T-helper 2 cell treated with Interferon-gamma antibody and Interleukin-4, amounts not matched to agents 5 μg/mL and 100 μg/mL, for 36 hours (primary cell): Measurements from ENCODE around the gene CTDSPL.

Experiments used
- DNase-seq: peaks from one replicate; pipeline ENCODE4 v3.0.0; 2021; ENCODE audit warnings: low spot score
- H3K27ac Mint-ChIP-seq: one replicate; pipeline ENCODE4 v1.8.0; 2021; ENCODE audit warnings: mild to moderate bottlenecking, mixed read lengths
- H3K27me3 Mint-ChIP-seq: one replicate; pipeline ENCODE4 v1.8.0; 2021; ENCODE audit warnings: low read depth, mixed read lengths
- H3K36me3 Mint-ChIP-seq: one replicate; pipeline ENCODE4 v1.8.0; 2021; ENCODE audit warnings: low read depth, mixed read lengths
- H3K4me1 Mint-ChIP-seq: one replicate; pipeline ENCODE4 v1.8.0; 2021; ENCODE audit warnings: low read depth, mixed read lengths
- H3K4me3 Mint-ChIP-seq: one replicate; pipeline ENCODE4 v1.8.0; 2022; ENCODE audit warnings: mild to moderate bottlenecking, moderate library complexity, mixed read lengths
- H3K9me3 Mint-ChIP-seq: one replicate; pipeline ENCODE4 v1.8.0; 2021; ENCODE audit warnings: mixed read lengths

The CTDSPL gene

DNA sequence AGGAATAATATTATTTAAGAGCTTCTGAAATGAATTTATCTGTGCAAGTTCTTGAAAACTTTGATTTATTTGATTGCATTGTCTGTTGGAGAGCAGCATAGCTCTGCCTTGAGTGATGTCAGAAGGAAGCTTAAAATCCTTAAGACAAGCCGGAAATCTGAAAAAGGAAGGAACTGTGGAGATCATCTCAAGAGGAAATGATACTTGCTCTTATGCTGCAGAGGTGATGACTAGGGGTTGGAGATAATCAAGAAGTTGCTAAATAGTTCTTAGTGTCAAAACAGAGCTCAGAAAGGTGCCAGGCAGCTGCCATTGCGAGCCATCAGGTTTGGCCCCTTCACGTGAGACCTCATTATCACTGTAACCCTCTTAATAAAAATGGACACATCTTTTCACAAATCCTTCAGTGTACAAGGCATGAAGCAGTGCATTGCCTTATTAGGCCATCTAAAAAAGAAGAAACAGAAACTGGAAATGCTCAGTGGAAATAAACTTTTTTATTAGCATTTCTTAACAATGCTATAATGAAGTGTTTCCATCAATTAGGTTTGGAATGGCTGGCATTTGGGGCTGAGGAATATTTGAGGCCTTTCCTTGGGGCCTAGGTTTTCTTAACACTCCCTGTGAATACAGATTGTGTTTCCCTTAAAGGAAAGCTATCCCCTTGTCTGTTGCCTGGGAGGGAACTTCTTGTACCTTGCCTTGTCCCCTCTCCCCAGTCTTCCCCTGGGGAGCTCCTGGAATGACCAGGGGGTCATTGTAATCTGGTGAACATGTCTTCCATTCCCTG is 94.4 kb downstream of the CTDSPL start:
- Mint-ChIP-seq H3K9me3 (peaks cover 4% of the 10 kb centered on the region), H3K36me3 (peaks cover 8% of the 10 kb centered on the region), H3K27ac (peak overlapping the region; percentile 71), H3K4me1 (peaks cover 23% of the 10 kb centered on the region), H3K4me3 (peak overlapping the region; percentile 51), H3K27me3 (no peaks in the 10 kb centered on the region)
- DNase-seq: no peak

- Mint-ChIP-seq H3K4me3 (peak overlapping the region; percentile 65), H3K9me3 (peaks cover 4% of the 10 kb centered on the region), H3K4me1 (peaks cover 23% of the 10 kb centered on the region), H3K27me3 (no peaks in the 10 kb centered on the region), H3K27ac (peak overlapping the region; percentile 86), H3K36me3 (peaks cover 5% of the 10 kb centered on the region)
- no peak for DNase-seq
Observed at GRCh38 chr3:37956723-37957538, 95.3 kb downstream of the CTDSPL start.

- Mint-ChIP-seq H3K27ac (peak overlapping the region; percentile 86), H3K36me3 (peaks cover 2% of the 10 kb centered on the region), H3K27me3 (no peaks in the 10 kb centered on the region), H3K4me3 (peak overlapping the region; percentile 65), H3K9me3 (peaks cover under 1% of the 10 kb centered on the region), H3K4me1 (peaks cover 22% of the 10 kb centered on the region)
- DNase-seq: no peak
Observed at GRCh38 chr3:37957539-37957936, 95.9 kb downstream of the CTDSPL start.

GRCh38 chr3:37961622-37962431 is 100.1 kb downstream of the CTDSPL start:
- Mint-ChIP-seq H3K9me3 (no peaks in the 10 kb centered on the region), H3K27me3 (no peaks in the 10 kb centered on the region), H3K27ac (no peak overlapping the region), H3K4me1 (peaks cover 13% of the 10 kb centered on the region), H3K4me3 (no peak overlapping the region), H3K36me3 (no peaks in the 10 kb centered on the region)
- no peak for DNase-seq

GRCh38 chr3:37963016-37963415 is 101.3 kb downstream of the CTDSPL start:
- Mint-ChIP-seq H3K4me3 (no peak overlapping the region), H3K36me3 (no peaks in the 10 kb centered on the region), H3K4me1 (peaks cover 3% of the 10 kb centered on the region), H3K9me3 (no peaks in the 10 kb centered on the region), H3K27me3 (no peaks in the 10 kb centered on the region), H3K27ac (no peak overlapping the region)
- no peak for DNase-seq

GRCh38 chr3:37963635-37964034 is 102.0 kb downstream of the CTDSPL start:
- H3K4me1 Mint-ChIP-seq: peaks cover 2% of the 10 kb centered on the region
- no peaks in the 10 kb centered on the region for H3K27me3 Mint-ChIP-seq
- H3K9me3 Mint-ChIP-seq: no peaks in the 10 kb centered on the region
- H3K27ac Mint-ChIP-seq: no peak overlapping the region
- no peak overlapping the region for H3K4me3 Mint-ChIP-seq
- no peak for DNase-seq
- H3K36me3 Mint-ChIP-seq: no peaks in the 10 kb centered on the region

GRCh38 chr3:37964146-37964545 is 102.5 kb downstream of the CTDSPL start:
- Mint-ChIP-seq H3K9me3 (no peaks in the 10 kb centered on the region), H3K27ac (no peak overlapping the region), H3K4me1 (peaks cover 2% of the 10 kb centered on the region), H3K27me3 (no peaks in the 10 kb centered on the region), H3K36me3 (no peaks in the 10 kb centered on the region), H3K4me3 (no peak overlapping the region)
- DNase-seq: no peak

DNA sequence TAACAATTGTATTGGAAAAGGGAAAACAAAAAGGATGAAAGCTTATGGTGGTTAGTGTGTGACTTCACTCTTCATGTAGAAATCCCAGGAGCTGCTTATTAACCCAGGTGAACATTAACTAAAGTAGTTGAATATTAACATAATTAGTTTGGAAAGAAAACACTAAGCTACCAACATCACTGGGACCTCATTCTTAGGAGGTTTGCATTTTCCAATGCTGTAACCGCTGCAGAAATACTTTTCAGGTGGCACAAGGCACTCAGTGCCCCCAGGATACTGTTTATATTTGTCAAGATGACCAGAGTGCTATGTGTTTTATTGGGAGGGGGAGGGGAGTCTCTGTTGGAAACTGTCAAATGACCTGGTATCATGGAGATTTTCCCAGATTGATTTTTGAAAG is 103.0 kb downstream of the CTDSPL start:
- Mint-ChIP-seq H3K27ac (no peak overlapping the region), H3K36me3 (no peaks in the 10 kb centered on the region), H3K4me1 (peaks cover 2% of the 10 kb centered on the region), H3K27me3 (no peaks in the 10 kb centered on the region), H3K4me3 (no peak overlapping the region), H3K9me3 (no peaks in the 10 kb centered on the region)
- DNase-seq: no peak

- DNase-seq: peak; percentile 42
- Mint-ChIP-seq H3K27me3 (no peaks in the 10 kb centered on the region), H3K27ac (no peak overlapping the region), H3K4me3 (no peak overlapping the region), H3K4me1 (peaks cover 2% of the 10 kb centered on the region), H3K9me3 (no peaks in the 10 kb centered on the region), H3K36me3 (no peaks in the 10 kb centered on the region)
Observed at GRCh38 chr3:37967260-37967881, 105.7 kb downstream of the CTDSPL start.

- no peaks in the 10 kb centered on the region for H3K36me3 Mint-ChIP-seq
- DNase-seq: no peak
- H3K27ac Mint-ChIP-seq: no peak overlapping the region
- H3K4me3 Mint-ChIP-seq: no peak overlapping the region
- peaks cover 1% of the 10 kb centered on the region for H3K4me1 Mint-ChIP-seq
- no peaks in the 10 kb centered on the region for H3K27me3 Mint-ChIP-seq
- H3K9me3 Mint-ChIP-seq: no peaks in the 10 kb centered on the region
Observed at GRCh38 chr3:37968199-37968598, 106.5 kb downstream of the CTDSPL start.

- Mint-ChIP-seq H3K4me3 (no peak overlapping the region), H3K36me3 (no peaks in the 10 kb centered on the region), H3K27ac (no peak overlapping the region), H3K27me3 (no peaks in the 10 kb centered on the region), H3K9me3 (no peaks in the 10 kb centered on the region), H3K4me1 (no peaks in the 10 kb centered on the region)
- DNase-seq: no peak
Observed at GRCh38 chr3:37968813-37969595, 107.3 kb downstream of the CTDSPL start.

DNA sequence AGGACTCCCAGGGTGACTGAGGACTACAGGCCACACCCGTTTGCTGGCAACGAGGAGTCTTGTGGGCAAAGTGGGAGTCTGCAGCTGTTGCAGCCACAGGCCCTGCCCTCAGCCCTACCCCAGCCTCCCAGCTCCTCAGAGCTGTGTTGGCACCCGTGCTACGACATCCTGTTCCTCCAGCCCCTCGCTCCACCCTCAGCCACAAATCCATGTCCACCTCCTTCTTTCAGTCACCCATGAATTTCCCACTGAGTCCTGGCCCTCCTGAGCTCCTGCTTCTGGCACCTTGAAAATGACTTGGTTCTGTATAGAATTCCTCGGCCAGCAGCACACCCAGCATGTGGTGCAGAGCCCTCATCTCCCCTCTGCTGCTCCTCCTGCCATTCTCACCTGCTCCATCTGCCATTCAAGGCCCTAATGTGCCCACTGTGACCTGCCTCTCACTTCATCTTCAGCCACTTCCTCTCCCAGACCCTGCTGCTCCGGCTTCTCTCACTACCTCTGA is 108.0 kb downstream of the CTDSPL start:
- Mint-ChIP-seq H3K27ac (no peak overlapping the region), H3K36me3 (no peaks in the 10 kb centered on the region), H3K4me1 (no peaks in the 10 kb centered on the region), H3K27me3 (no peaks in the 10 kb centered on the region), H3K4me3 (no peak overlapping the region), H3K9me3 (no peaks in the 10 kb centered on the region)
- no peak for DNase-seq

DNA sequence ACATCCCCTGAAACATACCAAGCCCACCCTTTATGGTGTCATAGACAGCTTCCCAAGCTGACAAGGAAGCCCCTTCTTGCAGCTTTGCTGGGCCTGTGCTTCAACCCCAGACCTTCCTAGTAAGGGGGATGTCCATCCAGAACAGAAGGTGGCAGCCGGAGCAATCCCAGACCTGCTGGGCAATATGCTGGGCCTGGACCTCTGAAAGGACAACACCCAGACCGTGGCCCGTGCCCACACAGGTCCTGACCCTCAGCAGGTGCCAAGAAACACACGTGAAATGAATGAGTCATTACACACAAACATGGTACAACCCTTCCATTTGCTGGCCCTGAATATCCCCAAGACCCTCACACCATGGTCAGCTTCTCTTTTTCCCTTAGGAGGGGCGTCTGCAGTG is 109.1 kb downstream of the CTDSPL start:
- no peaks in the 10 kb centered on the region for H3K27me3 Mint-ChIP-seq
- H3K4me3 Mint-ChIP-seq: no peak overlapping the region
- no peaks in the 10 kb centered on the region for H3K9me3 Mint-ChIP-seq
- peaks cover 2% of the 10 kb centered on the region for H3K36me3 Mint-ChIP-seq
- peaks cover 3% of the 10 kb centered on the region for H3K4me1 Mint-ChIP-seq
- DNase-seq: no peak
- no peak overlapping the region for H3K27ac Mint-ChIP-seq
